GM23338 (cell line): Measurements from ENCODE around the gene SPECC1L. TPM values are rescaled to one million over a fixed set of nuclear protein-coding genes. Genes with fewer than 3 reads are reported as not detected.

Experiments used
- ATAC-seq: fragments of 200-7000 bp; cut with Tn5 transposase; 3 replicates; pipeline ENCODE4 v1.9.1; 2020
- DNase-seq: peaks from one replicate; pipeline ENCODE4 v3.0.0-alpha.2; 2015; ENCODE audit warnings: low spot score
- H2AFZ ChIP-seq: fragments of 200-600 bp; sonication (generic); 2 replicates; pipeline ENCODE4 v1.8.0; 2016; ENCODE audit warnings: antibody characterized with exemption, mild to moderate bottlenecking, moderate library complexity
- H3F3A ChIP-seq: fragments of 200-600 bp; sonication (generic); replicated peaks from 2 replicates; pipeline ENCODE4 v1.8.0; 2017; ENCODE audit warnings: antibody characterized with exemption, mixed run types, low read depth
- H3K27ac ChIP-seq: fragments of 200-600 bp; sonication (generic); 2 replicates; pipeline ENCODE4 v1.6.1; 2016; ENCODE audit warnings: low read depth
- H3K27me3 ChIP-seq: fragments of 200-600 bp; sonication (generic); 2 replicates; pipeline ENCODE4 v1.8.0; 2016; ENCODE audit warnings: mild to moderate bottlenecking, mixed run types, moderate library complexity; ENCODE audit not compliant: insufficient read depth
- H3K36me3 ChIP-seq: fragments of 200-600 bp; sonication (generic); 2 replicates; pipeline ENCODE4 v1.8.0; 2016; ENCODE audit warnings: mild to moderate bottlenecking; ENCODE audit not compliant: insufficient read depth
- H3K4me1 ChIP-seq: fragments of 200-600 bp; sonication (generic); 2 replicates; pipeline ENCODE4 v1.8.0; 2016; ENCODE audit warnings: mild to moderate bottlenecking, moderate library complexity; ENCODE audit not compliant: insufficient read depth
- H3K4me2 ChIP-seq: fragments of 200-600 bp; sonication (generic); 2 replicates; pipeline ENCODE4 v1.7.1; 2017; ENCODE audit warnings: mixed run types
- H3K4me3 ChIP-seq: fragments of 200-600 bp; sonication (generic); 2 replicates; pipeline ENCODE4 v1.6.1; 2016; ENCODE audit warnings: mixed run types
- H3K79me2 ChIP-seq: fragments of 200-600 bp; sonication (generic); replicated peaks from 2 replicates; pipeline ENCODE4 v1.8.0; 2017; ENCODE audit warnings: mild to moderate bottlenecking; ENCODE audit not compliant: insufficient read depth
- H3K9me2 ChIP-seq: fragments of 200-600 bp; sonication (generic); 2 replicates; pipeline ENCODE4 v1.8.0; 2017; ENCODE audit not compliant: insufficient read depth
- H4K20me1 ChIP-seq: fragments of 200-600 bp; sonication (generic); replicated peaks from 2 replicates; pipeline ENCODE4 v1.8.0; 2017; ENCODE audit warnings: mild to moderate bottlenecking; ENCODE audit not compliant: insufficient read depth
- H3K27ac Mint-ChIP-seq: 2 replicates; pipeline ENCODE4 v1.8.0; 2020; ENCODE audit warnings: inconsistent platforms, mild to moderate bottlenecking, moderate library complexity, mixed read lengths
- H3K27me3 Mint-ChIP-seq: 3 replicates; pipeline ENCODE4 v1.8.0; 2022; ENCODE audit warnings: low read depth, mild to moderate bottlenecking, moderate library complexity, mixed read lengths, inconsistent platforms; ENCODE audit not compliant: insufficient read depth, poor library complexity
- H3K36me3 Mint-ChIP-seq: 3 replicates; pipeline ENCODE4 v1.8.0; 2021; ENCODE audit warnings: low read depth, mild to moderate bottlenecking, inconsistent platforms, moderate library complexity, mixed read lengths
- H3K4me1 Mint-ChIP-seq: 3 replicates; pipeline ENCODE4 v1.8.0; 2020; ENCODE audit warnings: mild to moderate bottlenecking, inconsistent platforms, mixed read lengths
- H3K4me3 Mint-ChIP-seq: 3 replicates; pipeline ENCODE4 v1.8.0; 2021; ENCODE audit warnings: moderate library complexity, mild to moderate bottlenecking, inconsistent platforms, mixed read lengths
- H3K9me3 Mint-ChIP-seq: 3 replicates; pipeline ENCODE4 v1.8.0; 2020; ENCODE audit warnings: moderate library complexity, mild to moderate bottlenecking, inconsistent platforms, mixed read lengths
- CTCF ChIP-seq, 2 experiments: fragments of 200-600 bp in 1 of 2; sonication (generic) in 1 of 2; conservative IDR thresholded peaks; 2 replicates each; pipeline versions ENCODE4 v1.5.1 to v1.6.1; 2016 to 2017; ENCODE audit warnings: antibody characterized with exemption in 2 of 2, low read depth in 2 of 2, mild to moderate bottlenecking in 2 of 2, moderate library complexity in 1 of 2
- ETS1 ChIP-seq: IDR thresholded peaks from 2 replicates; pipeline ENCODE4 v1.6.1; 2016; ENCODE audit warnings: antibody characterized with exemption
- EZH2 ChIP-seq: fragments of 200-600 bp; sonication (generic); IDR thresholded peaks from one replicate; pipeline ENCODE4 v1.8.0; 2017; ENCODE audit warnings: antibody characterized with exemption, mild to moderate bottlenecking, low read depth; ENCODE audit not compliant: unreplicated experiment
- EZH2phosphoT487 ChIP-seq: fragments of 200-600 bp; sonication (generic); IDR thresholded peaks from one replicate; pipeline ENCODE4 v1.8.1; 2018; ENCODE audit warnings: antibody characterized with exemption; ENCODE audit not compliant: unreplicated experiment
- POLR2AphosphoS5 ChIP-seq: IDR thresholded peaks from 2 replicates; pipeline ENCODE4 v1.6.1; 2016; ENCODE audit warnings: antibody characterized with exemption, low read depth
- REST ChIP-seq: IDR thresholded peaks from one replicate; pipeline ENCODE4 v1.6.1; 2018; ENCODE audit warnings: antibody characterized with exemption; ENCODE audit not compliant: unreplicated experiment
- STAT1 ChIP-seq: IDR thresholded peaks from one replicate; pipeline ENCODE4 v1.6.1; 2016; ENCODE audit warnings: antibody characterized with exemption; ENCODE audit not compliant: unreplicated experiment
- ZNF114 ChIP-seq: fragments of 250-450 bp; sonication (Bioruptor Pico); IDR thresholded peaks from 2 replicates; pipeline ENCODE4 v1.5.0; 2020; ENCODE audit warnings: mild to moderate bottlenecking, moderate library complexity
- polyA plus RNA-seq: library from polyadenylated mRNA; unstranded; fragments of >200 nt; fragmentation: Nextera tagmentation; extraction: Ambion mirVana; gene quantifications from 2 replicates; pipeline ENCODE4 v1.2.1, GENCODE V29; 2016
- total RNA-seq: library from RNA; depleted of rRNA; stranded (reverse); fragments of >200 nt; shearing (Covaris generic); gene quantifications from 2 replicates; pipeline ENCODE4 v1.2.3, GENCODE V29; 2014

Gene SPECC1L
- total and polyA plus RNA-seq, 2 experiments from 2014 or later: 24.3 to 44.7 TPM

GRCh38 chr22:24402460-24403192 lies 132.0 kb downstream of the SPECC1L start:
- ATAC-seq (no peak), DNase-seq (no peak)
- no peak for TF ChIP-seq REST
- TF ChIP-seq ETS1: no peak
- no peak for TF ChIP-seq ZNF114 (CRISPR knock-in tag)
- TF ChIP-seq EZH2: no peak
- H3K4me1 Mint-ChIP-seq: peaks cover 19% of the 10 kb centered on the region
- peaks cover 20% of the 10 kb centered on the region for H3K27me3 Mint-ChIP-seq
- Histone ChIP-seq H3K27me3 (no peaks in the 10 kb centered on the region), H4K20me1 (peaks cover 6% of the 10 kb centered on the region), H3K79me2 (no peaks in the 10 kb centered on the region; the same call in 1 of the 2 replicates), H3K36me3 (no peaks in the 10 kb centered on the region), H3K4me3 (no peak overlapping the region), H3K27ac (no peak overlapping the region), H3K9me2 (no peaks in the 10 kb centered on the region), H2AFZ (no peak overlapping the region), H3K4me1 (0 out of 2 replicates have a peak, but pooled peaks cover 9% of the 10 kb centered on the region), H3F3A (no peaks in the 10 kb centered on the region), H3K4me2 (no peak overlapping the region)
- peaks cover 30% of the 10 kb centered on the region for H3K36me3 Mint-ChIP-seq
- H3K4me3 Mint-ChIP-seq: no peak overlapping the region
- H3K27ac Mint-ChIP-seq: peak overlapping the region; percentile 26; the same call in 1 of the 2 replicates
- H3K9me3 Mint-ChIP-seq: no peaks in the 10 kb centered on the region

GRCh38 chr22:24403346-24403745 lies 132.7 kb downstream of the SPECC1L start:
- H3K27ac Mint-ChIP-seq: no peak overlapping the region
- DNase-seq: no peak
- Histone ChIP-seq H3K4me3 (no peak overlapping the region), H3K36me3 (no peaks in the 10 kb centered on the region), H2AFZ (no peak overlapping the region), H4K20me1 (peaks cover 6% of the 10 kb centered on the region), H3K27ac (no peak overlapping the region), H3K9me2 (no peaks in the 10 kb centered on the region), H3K27me3 (no peaks in the 10 kb centered on the region), H3K4me1 (0 out of 2 replicates have a peak, but pooled peaks cover 9% of the 10 kb centered on the region), H3F3A (no peaks in the 10 kb centered on the region), H3K79me2 (no peaks in the 10 kb centered on the region; the same call in 1 of the 2 replicates), H3K4me2 (no peak overlapping the region)
- H3K4me3 Mint-ChIP-seq: no peak overlapping the region
- peaks cover 21% of the 10 kb centered on the region for H3K27me3 Mint-ChIP-seq
- H3K36me3 Mint-ChIP-seq: peaks cover 24% of the 10 kb centered on the region
- peaks cover 20% of the 10 kb centered on the region for H3K4me1 Mint-ChIP-seq
- no peaks in the 10 kb centered on the region for H3K9me3 Mint-ChIP-seq
- no peak for ATAC-seq
- TF ChIP-seq STAT1 (no peak), EZH2phosphoT487 (no peak), CTCF (conservative IDR thresholded peaks at IDR 0.05; ENCODE audit: low read depth in 2 of 2) (no peak), EZH2 (no peak), POLR2AphosphoS5 (no peak)
